ENCODE data around the gene FAM135A.
A peak's percentile ranks its signal among the peaks of the same experiment; 100 is the strongest.

FAM135A gene

GRCh38 chr6:70413114-70413991, at the start of gene FAM135A:
Gene FAM135A (plus strand): TSS chr6:70413508. CDS start chr6:70428343, 14,835 bp downstream.
- peak; percentile 96 for DNase-seq

GRCh38 chr6:70363741-70364493, 49.4 kb upstream of the FAM135A start:
- DNase-seq, result no peak

- DNase-seq, result peak; percentile 39
Measured at GRCh38 chr6:70369332-70369950, 43.9 kb upstream of the FAM135A start.

- DNase-seq, result no peak
Measured at GRCh38 chr6:70370496-70370895, 42.8 kb upstream of the FAM135A start.

GRCh38 chr6:70371454-70372105, 41.7 kb upstream of the FAM135A start:
- DNase-seq, result peak; percentile 57

- no peak for DNase-seq
Measured at GRCh38 chr6:70375166-70375565, 38.1 kb upstream of the FAM135A start.

GRCh38 chr6:70375882-70376281, 37.4 kb upstream of the FAM135A start:
- no peak for DNase-seq

- DNase-seq, result no peak
Measured at GRCh38 chr6:70376628-70377027, 36.7 kb upstream of the FAM135A start.

- DNase-seq, result no peak
Measured at GRCh38 chr6:70377372-70377771, 35.9 kb upstream of the FAM135A start.

GRCh38 chr6:70379473-70380013, 33.8 kb upstream of the FAM135A start:
- DNase-seq, result no peak

- DNase-seq, result no peak
Measured at GRCh38 chr6:70380252-70380651, 33.1 kb upstream of the FAM135A start.

- no peak for DNase-seq
Measured at GRCh38 chr6:70380771-70381416, 32.4 kb upstream of the FAM135A start.

GRCh38 chr6:70381417-70381782, 31.9 kb upstream of the FAM135A start:
- no peak for DNase-seq

- DNase-seq, result no peak
Measured at GRCh38 chr6:70385901-70386300, 27.4 kb upstream of the FAM135A start.

- no peak for DNase-seq
Measured at GRCh38 chr6:70388814-70389213, 24.5 kb upstream of the FAM135A start.

- no peak for DNase-seq
Measured at GRCh38 chr6:70389261-70389660, 24.0 kb upstream of the FAM135A start.

- no peak for DNase-seq
Measured at GRCh38 chr6:70390067-70390466, 23.2 kb upstream of the FAM135A start.

GRCh38 chr6:70391492-70391891, 21.8 kb upstream of the FAM135A start:
- no peak for DNase-seq

GRCh38 chr6:70394518-70395300, 18.6 kb upstream of the FAM135A start:
- DNase-seq, result no peak

- no peak for DNase-seq
Measured at GRCh38 chr6:70395301-70395672, 18.0 kb upstream of the FAM135A start.

- DNase-seq, result no peak
Measured at GRCh38 chr6:70396163-70396562, 17.1 kb upstream of the FAM135A start.
